HG02870 (cell line): ENCODE measurements around the gene THAP5.
"Not testable (repeated sequence)": the region's sequence is repeated elsewhere in the genome, so short reads cannot be mapped to it uniquely, and the experiment has no call there.

Experiments
- ATAC-seq: cut with Tn5 transposase; IDR thresholded peaks from one replicate; pipeline ENCODE4 v1.9.1; 2021; ENCODE audit warnings: mild to moderate bottlenecking, moderate library complexity; ENCODE audit not compliant: unreplicated experiment

The THAP5 gene

DNA sequence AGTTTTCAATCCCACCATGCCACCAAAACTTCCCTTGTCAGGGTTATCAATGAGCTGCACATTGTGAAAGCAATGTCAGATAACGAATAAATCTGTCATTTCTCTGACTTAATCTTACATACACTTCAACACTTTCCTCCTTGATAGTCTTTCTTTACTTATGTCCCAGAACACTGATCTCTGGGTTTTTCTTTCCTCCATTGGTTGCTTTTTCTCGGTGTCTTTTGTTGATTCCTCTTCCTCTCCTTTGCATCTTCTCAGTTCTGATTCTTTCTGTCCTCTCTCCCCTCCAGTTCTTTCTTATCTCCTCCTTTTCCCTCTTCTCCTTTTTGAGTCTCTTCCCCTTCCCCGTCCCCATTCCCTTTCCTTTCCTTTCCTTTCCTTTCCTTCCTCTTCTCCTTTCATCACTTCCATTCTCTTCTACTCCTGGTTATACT, 16.8 kb upstream of the THAP5 start:
- no peak for ATAC-seq

DNA sequence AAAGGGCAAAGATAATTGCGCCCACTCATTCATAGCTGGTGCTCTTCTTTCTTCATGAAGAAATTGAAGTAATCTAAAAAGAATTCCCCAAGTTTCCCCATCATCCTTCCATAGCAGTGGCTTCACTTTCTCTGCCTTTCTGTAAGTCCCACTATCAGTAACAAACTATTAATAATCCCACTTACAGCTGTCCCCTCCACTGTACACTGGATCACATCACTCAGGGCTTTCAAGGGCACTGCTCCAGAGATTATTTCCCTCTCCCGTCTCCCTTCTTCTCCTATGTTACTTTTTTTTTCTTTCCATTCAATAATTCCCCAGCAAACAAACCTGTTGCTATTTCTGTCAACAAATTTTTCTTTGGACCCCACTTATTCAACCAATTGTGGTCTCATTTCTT, 16.3 kb upstream of the THAP5 start:
- no peak for ATAC-seq

GRCh38 chr7:108584211-108584610, 14.7 kb upstream of the THAP5 start:
- ATAC-seq = no peak

DNA sequence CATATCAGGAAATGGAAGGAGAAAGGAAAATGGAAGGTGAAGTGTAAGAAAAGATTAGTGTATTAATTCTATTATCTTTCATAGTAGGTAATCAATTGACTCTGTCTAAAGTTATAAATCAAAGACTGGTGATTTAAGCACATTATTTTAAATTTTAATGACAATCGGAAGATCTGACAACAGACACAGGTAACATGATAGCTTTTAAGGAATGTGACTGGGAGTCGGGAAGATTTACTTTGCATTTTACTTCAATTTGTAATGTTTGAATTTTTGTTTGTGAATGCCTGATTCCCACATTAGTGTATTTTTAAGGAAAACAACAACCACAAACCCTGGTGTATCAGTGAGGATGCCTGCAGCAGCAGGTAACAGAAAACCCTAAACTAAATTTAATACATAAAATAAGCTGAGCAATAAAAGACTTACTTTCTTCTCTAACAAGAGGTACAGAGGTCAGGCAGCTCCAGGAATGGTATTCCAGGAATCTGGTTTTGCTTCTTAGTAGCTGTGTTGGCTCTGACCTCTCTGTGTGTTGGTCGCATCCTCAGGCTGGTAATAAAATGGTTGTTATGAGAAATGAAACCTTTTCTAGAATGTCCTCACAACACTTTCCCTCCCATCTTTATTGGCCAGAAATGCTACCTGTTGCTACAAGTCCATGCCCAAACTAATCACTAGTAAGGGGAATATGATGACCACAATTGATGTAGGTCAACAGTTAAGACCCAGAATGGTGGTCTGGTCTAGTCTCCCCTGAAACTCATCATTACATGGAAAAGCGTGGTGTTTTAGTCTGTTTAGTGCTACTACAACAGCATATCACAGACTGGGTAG, 12.4 kb upstream of the THAP5 start:
- ATAC-seq = no peak

DNA sequence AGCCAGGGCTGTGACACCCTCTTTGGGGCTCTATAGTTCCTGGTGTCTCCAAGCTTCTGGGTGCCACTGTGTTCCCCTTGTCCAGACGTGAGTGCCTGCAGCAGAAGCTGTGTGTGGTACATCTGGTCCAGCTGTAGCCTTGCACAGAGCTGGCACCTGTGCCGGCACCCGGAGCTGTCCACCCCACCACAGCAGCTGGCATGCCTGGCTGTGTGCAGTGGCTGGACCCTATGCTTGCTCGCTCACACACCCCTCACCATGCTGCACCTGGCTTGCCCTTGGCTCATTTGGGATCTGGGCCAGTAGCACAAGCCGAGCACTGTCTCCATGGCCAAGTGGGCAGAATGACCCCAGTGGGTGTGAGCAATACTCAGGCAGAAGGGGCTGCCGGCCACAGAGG, 10.8 kb upstream of the THAP5 start:
- ATAC-seq = no peak

GRCh38 chr7:108578937-108579336, 9.4 kb upstream of the THAP5 start:
- no peak for ATAC-seq

- ATAC-seq = no peak
These were observed 6.6 kb upstream of the THAP5 start for GRCh38 chr7:108576116-108576515.

- no peak for ATAC-seq
These were observed 5.7 kb upstream of the THAP5 start for GRCh38 chr7:108575156-108575555.

- ATAC-seq = no peak
These were observed 3.0 kb upstream of the THAP5 start for GRCh38 chr7:108572480-108572879.

DNA sequence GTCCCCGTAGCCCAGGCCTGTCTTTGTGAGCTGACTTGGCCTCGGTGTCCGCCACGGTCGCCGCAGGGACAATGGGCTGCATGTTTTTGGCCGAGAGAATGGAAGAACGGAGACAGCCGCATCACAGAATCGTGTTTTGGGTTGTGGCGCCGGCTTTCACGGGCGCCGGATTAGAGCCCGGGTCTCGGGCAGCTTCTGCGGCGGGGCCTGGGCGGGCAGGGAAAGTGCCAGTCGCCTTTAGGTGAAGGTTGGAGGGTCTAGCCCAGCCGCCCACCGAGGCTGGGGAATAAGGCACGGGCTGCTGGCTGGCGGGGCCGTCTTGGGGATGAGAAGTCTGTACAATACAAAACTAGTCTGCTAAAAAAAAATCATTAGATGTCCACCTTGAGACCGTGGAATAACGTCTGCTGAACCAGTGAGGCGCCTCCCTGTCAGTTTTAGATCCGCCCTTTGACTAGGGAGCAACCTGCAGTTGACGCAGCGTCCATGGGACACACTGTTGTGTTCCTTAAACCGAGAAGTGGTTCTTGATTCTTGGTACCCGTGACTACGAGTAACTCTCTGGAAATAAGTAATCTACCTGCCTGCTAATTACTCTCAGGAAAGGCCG, 745 bp upstream of the THAP5 start:
- ATAC-seq = peak; percentile 20

DNA sequence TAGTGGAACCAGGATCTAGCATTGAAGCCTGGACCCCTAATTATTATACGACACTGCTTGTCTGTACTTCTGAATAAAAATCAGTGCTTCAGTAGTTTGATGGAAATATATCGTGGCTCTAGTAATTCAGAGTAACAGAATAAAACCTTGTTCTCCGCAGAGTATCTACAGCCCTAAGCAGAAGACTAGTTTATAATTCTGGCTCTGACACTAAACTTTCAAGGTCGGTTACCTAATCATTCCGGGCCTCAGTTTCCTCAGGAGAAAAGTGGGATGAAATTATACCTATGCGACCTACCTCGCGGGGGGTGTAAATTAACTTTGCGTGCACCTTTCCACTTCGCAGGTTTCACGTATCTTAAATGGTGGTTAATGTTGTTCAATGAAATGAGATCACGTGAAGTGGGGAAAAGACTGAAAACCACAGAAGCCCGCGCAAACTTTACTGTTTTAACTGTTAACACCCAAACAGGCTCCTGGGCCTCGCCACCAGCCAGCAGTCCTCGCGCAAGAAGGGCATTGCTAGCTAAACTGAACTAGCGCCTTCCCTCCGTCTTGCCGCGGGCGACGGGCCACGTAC, 615 bp downstream of the THAP5 start:
- ATAC-seq = no peak

DNA sequence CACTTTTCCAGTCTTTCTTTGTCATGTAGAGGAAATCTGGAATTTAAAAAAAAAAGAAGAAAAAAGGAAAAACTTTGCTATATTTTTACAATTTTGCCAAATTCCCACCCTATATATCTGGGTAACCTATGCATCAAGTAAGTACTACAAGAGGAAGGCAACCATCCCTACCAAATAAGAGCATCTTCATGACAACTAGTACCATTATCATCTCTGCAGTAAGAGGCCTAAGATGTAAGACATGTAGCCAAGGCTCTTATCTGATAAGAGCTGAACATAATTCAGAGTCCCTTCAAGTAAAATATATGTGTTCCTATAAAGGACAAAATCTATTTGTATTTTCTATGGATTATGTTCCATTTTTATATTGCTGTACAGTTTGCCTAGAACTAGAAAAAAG, 3.5 kb downstream of the THAP5 start:
- no peak for ATAC-seq

- ATAC-seq = no peak
These were observed 8.4 kb downstream of the THAP5 start for GRCh38 chr7:108561047-108561619.

- ATAC-seq = no peak
These were observed 10.3 kb downstream of the THAP5 start for GRCh38 chr7:108559253-108559652.

DNA sequence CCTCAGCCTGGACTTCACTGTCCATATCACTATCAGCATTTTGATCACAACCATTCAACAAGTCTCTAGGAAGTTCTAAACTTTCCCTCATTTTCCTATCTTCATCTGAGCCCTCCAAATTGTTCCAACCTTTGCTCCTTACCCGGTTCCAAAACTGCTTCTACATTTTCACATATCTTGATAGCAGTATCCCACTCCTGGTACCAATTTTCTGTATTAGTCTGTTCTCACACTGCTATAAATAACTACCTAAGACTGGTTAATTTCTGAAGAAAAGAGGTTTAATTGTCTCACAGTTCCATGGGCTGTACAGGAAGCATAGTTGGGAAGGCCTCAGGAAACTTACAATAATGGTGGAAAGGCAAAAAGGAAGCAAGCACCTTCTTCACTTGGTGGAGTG, 11.9 kb downstream of the THAP5 start:
- no peak for ATAC-seq

DNA sequence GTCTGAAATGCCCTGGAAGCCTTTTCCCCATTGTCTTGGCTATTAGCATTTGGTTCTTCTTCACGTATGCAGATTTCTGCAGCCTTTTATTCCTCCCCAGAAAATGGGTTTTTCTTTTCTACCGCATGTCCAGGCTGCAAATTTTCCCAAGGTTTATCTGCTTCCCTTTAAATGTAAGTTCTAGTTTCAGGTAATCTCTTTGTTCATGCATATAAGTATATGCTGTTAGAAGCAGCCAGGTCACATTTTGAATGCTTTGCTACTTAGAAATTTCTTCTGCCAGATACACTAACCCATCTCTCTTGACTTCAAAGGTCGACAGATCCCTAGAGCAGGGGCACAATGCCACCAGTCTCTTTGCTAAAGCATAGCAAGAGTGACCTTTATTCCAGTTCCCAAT, 12.3 kb downstream of the THAP5 start:
- ATAC-seq = no peak

DNA sequence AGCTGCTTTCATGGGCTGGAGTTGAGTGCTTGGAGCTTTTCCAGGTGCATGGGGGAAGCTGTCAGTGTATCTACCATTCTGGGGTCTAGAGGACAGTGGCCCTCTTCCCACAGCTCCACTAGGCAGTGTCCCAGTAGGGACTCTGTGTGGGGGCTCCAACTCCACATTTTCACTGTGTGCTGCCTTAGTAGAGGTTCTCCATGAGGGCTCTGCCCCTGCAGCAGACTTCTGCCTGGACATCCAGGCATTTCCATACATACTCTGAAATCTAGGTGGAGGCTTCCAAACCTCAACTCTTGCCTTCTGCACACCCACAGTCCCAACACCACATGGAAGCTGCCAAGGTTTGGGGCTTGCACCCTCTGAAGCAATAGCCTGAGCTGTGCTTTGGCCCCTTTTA, 12.8 kb downstream of the THAP5 start:
- not testable (repeated sequence) for ATAC-seq

DNA sequence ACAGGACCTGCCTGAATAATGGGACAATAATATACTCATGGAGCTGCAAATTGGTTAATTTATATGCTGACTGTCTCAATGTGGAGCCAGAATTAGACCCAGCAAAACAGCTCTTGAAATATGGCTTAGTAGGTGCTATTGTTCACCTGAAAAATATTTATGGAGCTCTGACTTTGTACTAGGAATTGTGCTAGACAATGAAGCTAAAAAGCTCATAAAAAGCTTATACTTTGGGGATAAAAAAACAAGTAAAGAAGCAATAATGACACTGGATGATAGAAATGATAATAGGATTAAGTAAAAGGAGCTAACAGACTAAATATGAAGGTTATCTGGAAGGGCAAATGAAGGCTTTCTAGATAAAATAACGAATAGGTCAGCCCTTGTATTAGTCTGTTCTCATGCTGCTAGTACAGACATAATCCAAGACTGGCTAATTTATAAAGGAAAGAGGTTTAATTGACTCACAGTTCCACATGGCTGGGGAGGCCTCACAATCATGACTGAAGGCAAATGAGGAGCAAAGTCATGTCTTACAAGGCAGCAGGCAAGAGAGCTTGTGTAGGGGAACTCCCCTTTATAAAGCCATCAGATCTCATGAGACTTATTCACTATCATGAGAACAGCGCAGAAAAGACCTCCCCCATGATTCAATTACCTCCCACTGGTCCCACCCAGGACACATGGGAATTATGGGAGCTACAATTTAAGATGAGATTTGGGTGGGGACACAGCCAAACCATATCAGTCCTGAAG, 21.2 kb downstream of the THAP5 start:
- not testable (repeated sequence) for ATAC-seq

DNA sequence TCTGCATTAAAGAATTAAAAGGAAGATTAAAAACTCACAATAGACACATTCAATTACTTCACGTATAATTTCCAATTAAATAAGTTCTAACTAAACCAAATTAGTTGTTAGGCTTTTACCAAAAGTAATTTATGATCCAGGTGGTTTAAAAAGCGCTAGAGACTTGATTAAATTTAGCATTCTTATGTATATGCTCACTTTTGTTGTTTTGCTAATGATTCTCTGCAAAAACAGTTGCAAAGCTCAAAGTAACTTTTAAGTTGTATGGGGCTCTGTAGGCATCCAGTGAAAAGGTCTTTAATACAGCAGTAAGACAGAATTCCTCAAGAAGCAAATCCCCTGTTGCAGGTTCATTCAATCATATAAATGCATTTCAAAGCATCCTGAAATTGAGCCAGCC, 28.0 kb downstream of the THAP5 start:
- ATAC-seq = no peak

DNA sequence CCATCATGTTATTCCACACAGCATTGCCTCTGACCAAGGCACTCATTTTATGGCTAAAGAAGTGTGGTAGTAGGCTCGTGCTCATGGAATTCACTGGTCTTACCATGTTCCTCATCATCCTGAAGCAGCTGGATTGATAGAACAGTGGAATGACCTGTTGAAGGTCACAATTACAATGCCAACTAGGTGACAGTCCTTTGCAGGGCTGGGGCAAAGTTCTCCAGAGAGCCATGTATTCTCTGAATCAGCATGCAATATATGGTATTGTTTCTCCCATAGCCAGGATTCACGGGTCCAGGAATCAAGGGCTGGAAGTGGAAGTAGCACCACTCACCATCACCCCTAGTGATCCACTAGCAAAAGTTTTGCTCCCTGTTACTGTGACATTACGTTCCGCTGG, 30.8 kb downstream of the THAP5 start:
- not testable (repeated sequence) for ATAC-seq

GRCh38 chr7:108538236-108538635, 31.3 kb downstream of the THAP5 start:
- ATAC-seq = not testable (repeated sequence)
